HL-60 (cell line): ENCODE measurements around the gene FANCC.

Experiments
- DNase-seq, 2 experiments: peaks; one replicate each; pipeline ENCODE4 v3.0.0-alpha.2; 2010 to 2020; ENCODE audit warnings: low read depth in 1 of 2, low spot score in 1 of 2
- H3K27ac ChIP-seq: fragments of 250-450 bp; sonication (Bioruptor Pico); replicated peaks from 2 replicates; pipeline ENCODE4 v1.5.1; 2020; ENCODE audit warnings: mild to moderate bottlenecking, moderate library complexity
- H3K27me3 ChIP-seq: fragments of 250-450 bp; sonication (Bioruptor Pico); 2 replicates; pipeline ENCODE4 v1.5.1; 2021; ENCODE audit warnings: mild to moderate bottlenecking, moderate library complexity; ENCODE audit not compliant: insufficient read depth, poor library complexity, severe bottlenecking
- H3K4me3 ChIP-seq: replicated peaks from 2 replicates; pipeline ENCODE4 v1.5.1; 2011; ENCODE audit warnings: mild to moderate bottlenecking, control low read depth, low read length; ENCODE audit not compliant: insufficient read depth
- CTCF ChIP-seq: IDR thresholded peaks from one replicate; pipeline ENCODE4 v1.5.1; 2011; ENCODE audit warnings: low read length, control low read depth, inconsistent platforms; ENCODE audit not compliant: insufficient read depth
- GABPA ChIP-seq: IDR thresholded peaks from 2 replicates; pipeline ENCODE4 v1.6.1; 2012; ENCODE audit warnings: low read depth
- POLR2AphosphoS5 ChIP-seq: IDR thresholded peaks from 2 replicates; pipeline ENCODE4 v1.6.1; 2012; ENCODE audit warnings: low read depth
- REST ChIP-seq: IDR thresholded peaks from 2 replicates; pipeline ENCODE4 v1.6.1; 2012; ENCODE audit warnings: low read depth; ENCODE audit not compliant: insufficient replicate concordance
- SPI1 ChIP-seq: IDR thresholded peaks from 2 replicates; pipeline ENCODE4 v1.6.1; 2012; ENCODE audit warnings: low read depth, mild to moderate bottlenecking, borderline replicate concordance

Gene FANCC

GRCh38 chr9:95155220-95155619 is 162.3 kb downstream of the FANCC start:
- Histone ChIP-seq H3K4me3 (no peak overlapping the region), H3K27ac (no peak overlapping the region), H3K27me3 (no peaks in the 10 kb centered on the region)
- DNase-seq = no peak
- TF ChIP-seq GABPA (no peak), CTCF (no peak), SPI1 (no peak), REST (no peak), POLR2AphosphoS5 (no peak)

- H3K4me3 ChIP-seq = no peak overlapping the region
- TF ChIP-seq CTCF (no peak), REST (no peak)
- H3K27me3 ChIP-seq = no peaks in the 10 kb centered on the region
- no peak overlapping the region for H3K27ac ChIP-seq
- DNase-seq = no peak
Observed at GRCh38 chr9:95150903-95151302, 166.6 kb downstream of the FANCC start.

- TF ChIP-seq GABPA (no peak), SPI1 (no peak), CTCF (no peak), POLR2AphosphoS5 (no peak), REST (no peak)
- no peaks in the 10 kb centered on the region for H3K27me3 ChIP-seq
Observed at GRCh38 chr9:95148208-95148520, 169.3 kb downstream of the FANCC start.

More at GRCh38 chr9:95148208-95148520, 169.3 kb downstream of the FANCC start:
- no peak overlapping the region for H3K27ac ChIP-seq
- no peak overlapping the region for H3K4me3 ChIP-seq
- DNase-seq = no peak
